Subcutaneous adipose tissue (tissue), 4 donors: ENCODE results near the gene NTRK2. TPM values are rescaled to one million over a fixed set of nuclear protein-coding genes. Genes with fewer than 3 reads are reported as not detected.

Experiments used
- total RNA-seq, 4 donors: library from RNA; depleted of rRNA; stranded (reverse); fragments of >200 nt; gene quantifications; one replicate each; pipeline ENCODE4 v1.1.0, GENCODE V29; 2016
- TF ChIP-seq, protein P1 (sequence below): fragments of 450-650 bp; IDR thresholded peaks from one replicate; pipeline ENCODE4 v1.5.1; 2016; ENCODE audit warnings: low read depth, mild to moderate bottlenecking, control low read depth, antibody characterized with exemption, moderate library complexity

Gene NTRK2
- total RNA-seq: 100 to 1,000 TPM in 1 of 4 donors, 10 to 100 TPM in 3; 51.5 to 105 (median 66.8) TPM

DNA sequence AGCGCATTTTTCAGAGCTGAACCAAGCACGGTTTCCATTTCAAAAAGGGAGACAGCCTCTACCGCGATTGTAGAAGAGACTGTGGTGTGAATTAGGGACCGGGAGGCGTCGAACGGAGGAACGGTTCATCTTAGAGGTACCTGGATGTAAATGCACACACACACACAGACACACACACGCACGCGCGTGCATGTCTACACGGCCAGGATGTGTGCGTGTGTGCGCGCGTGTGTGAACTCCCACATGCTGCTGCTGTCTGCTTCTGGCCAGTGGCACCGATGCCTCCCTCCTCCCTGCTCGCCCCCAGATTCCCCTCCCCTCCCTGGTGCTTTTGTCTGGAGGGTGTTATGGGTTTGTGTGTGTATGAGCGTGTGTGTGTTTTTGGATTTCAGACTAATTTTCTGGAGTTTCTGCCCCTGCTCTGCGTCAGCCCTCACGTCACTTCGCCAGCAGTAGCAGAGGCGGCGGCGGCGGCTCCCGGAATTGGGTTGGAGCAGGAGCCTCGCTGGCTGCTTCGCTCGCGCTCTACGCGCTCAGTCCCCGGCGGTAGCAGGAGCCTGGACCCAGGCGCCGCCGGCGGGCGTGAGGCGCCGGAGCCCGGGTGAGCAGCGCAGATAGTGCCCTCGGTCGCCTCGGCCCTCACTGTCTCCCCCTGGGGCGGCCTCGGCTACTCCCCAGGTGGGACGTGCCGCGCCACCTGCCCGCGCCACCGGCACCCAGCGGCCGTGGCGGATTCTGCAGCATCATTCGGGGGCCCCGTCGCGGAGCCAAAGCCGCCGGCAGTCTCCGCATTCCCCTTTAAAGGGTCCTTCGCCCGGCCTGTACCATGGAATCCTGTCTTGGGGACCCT is at the start of gene NTRK2:
Gene NTRK2 (plus strand): TSS at position 442 of the 850 bp plus-strand sequence. CDS start 1,020 bp downstream, outside the sequence.
- TF ChIP-seq, protein P1, sequence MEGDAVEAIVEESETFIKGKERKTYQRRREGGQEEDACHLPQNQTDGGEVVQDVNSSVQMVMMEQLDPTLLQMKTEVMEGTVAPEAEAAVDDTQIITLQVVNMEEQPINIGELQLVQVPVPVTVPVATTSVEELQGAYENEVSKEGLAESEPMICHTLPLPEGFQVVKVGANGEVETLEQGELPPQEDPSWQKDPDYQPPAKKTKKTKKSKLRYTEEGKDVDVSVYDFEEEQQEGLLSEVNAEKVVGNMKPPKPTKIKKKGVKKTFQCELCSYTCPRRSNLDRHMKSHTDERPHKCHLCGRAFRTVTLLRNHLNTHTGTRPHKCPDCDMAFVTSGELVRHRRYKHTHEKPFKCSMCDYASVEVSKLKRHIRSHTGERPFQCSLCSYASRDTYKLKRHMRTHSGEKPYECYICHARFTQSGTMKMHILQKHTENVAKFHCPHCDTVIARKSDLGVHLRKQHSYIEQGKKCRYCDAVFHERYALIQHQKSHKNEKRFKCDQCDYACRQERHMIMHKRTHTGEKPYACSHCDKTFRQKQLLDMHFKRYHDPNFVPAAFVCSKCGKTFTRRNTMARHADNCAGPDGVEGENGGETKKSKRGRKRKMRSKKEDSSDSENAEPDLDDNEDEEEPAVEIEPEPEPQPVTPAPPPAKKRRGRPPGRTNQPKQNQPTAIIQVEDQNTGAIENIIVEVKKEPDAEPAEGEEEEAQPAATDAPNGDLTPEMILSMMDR: no peak

DNA sequence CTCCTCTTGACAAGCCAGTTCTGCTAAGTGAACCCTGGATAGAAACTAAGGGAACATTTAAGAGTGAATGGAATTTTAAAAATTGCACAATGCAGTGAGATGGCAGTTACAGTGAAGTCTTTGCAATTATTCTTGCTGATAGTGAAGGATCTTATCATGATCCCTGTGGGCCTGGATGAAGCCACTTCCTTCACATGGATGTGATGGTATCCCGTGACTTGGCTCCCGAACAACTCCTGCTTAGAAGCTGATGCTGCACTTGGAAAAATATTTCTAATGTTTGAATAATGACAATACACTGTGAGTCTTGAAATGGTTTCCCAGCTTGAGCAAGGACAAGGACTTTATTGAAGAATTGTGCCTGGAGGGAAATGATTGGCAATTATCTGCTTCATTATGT is 49.2 kb upstream of the NTRK2 start:
- TF ChIP-seq, protein P1: no peak

DNA sequence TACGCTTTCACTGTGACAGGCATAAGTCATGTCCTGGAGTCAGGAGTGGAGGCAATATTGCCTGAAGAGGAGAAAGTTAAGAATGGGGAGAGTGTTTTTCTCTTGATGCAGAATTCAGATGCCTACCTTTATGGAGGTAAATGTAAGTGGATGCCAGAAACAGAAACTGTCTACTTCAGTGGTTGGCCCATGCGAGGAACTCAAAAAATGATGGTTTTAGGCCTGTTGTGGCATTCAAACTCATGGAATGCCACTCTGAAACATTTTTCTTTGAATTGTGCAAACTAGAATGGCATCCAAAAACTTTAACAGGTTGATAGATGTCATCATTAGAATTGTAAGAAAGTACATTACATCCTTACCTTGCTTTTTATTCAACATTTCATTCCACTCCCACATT is 47.7 kb upstream of the NTRK2 start:
- TF ChIP-seq, protein P1: no peak

DNA sequence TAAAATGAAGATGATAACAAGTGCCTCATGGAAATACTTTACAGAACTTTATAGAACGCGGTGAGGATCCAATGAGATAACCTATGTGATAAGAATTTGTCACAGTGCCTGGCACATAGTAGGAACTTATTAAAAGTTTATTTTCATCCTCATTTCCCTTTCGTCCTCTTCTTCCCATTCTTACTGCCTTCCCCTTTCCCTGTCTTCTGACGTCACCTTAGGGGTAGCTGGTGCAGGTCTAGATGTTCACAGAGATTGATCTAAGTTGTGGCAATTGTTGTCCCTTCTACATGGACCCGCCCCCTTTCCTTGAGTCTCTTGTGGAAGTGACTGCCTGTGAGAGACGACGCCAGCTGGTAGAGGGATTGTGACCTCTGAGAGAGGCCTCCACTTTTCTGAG is 46.5 kb upstream of the NTRK2 start:
- TF ChIP-seq, protein P1: no peak

DNA sequence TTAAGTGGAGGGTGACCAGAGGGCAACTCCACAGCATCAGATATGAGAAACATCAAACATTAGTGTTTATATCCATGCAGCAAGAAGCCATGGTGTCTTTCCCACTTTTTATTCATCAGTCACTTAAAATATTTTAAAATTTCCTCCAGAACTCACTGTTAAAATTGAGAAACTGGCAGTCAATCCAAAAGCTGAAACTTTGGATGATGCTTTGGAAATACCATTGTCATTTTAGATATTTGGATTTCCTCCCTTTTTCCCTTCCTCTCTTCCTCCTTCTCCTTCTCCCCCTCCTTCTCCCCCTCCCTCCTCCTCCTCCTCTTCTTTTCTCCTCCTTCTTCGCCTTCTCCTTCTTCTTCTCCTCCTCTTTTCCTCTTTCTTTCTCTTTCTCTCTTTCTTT is 33.1 kb upstream of the NTRK2 start:
- TF ChIP-seq, protein P1: no peak

DNA sequence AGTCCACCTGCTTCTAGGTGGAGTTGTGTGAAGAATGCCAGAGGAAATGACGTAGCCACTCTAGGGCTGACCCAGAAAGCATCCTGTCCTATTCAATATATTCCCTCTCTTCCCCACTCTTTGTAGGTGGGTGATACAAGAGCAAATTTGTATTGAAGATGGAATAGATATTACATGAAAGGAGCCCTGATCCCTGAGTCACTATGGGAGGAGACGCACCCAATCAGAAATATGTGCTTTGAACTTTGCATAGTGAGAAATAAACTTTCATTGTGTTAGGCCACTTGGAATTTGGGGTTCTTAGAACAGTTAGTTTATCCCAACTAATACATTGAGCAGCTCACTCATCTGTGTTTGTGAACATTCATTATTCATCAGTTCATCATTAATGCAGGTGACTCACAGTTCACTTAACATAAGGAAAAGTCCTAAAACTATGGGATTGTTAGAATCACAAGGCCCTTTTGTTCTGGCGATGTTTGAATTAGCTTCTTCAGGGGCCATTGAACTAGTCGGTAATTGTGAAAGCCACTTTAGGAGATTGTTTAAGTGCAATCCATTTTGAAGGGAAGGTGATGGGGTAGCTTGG is 26.9 kb upstream of the NTRK2 start:
- TF ChIP-seq, protein P1: no peak

DNA sequence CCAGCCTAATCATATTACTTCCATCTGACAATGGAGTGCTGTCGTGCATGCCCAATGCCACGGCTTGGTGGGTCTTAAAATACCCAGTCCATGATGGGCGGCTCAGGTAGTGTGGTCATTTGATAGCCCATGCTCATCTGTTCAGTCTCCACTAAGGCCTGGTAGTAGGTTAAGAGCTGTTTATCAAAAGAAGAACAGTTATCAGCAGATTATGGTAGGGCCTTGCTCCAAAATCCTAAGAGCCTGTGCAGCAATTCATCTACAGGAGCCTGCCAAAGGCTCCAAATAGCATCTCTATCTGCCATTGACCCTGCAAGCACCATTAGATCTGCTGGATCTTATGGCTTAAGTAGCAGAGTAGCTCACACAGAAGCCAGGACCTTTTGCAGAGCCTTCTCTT is 21.8 kb upstream of the NTRK2 start:
- TF ChIP-seq, protein P1: no peak
